GM15510 (cell line): ENCODE measurements around the gene TMOD2.

Experiments used
- POLR2A ChIP-seq: IDR thresholded peaks from 3 replicates; pipeline ENCODE4 v1.6.1; 2011; ENCODE audit warnings: borderline replicate concordance; ENCODE audit not compliant: insufficient read length; ENCODE audit errors: extremely low read depth

Gene TMOD2

DNA sequence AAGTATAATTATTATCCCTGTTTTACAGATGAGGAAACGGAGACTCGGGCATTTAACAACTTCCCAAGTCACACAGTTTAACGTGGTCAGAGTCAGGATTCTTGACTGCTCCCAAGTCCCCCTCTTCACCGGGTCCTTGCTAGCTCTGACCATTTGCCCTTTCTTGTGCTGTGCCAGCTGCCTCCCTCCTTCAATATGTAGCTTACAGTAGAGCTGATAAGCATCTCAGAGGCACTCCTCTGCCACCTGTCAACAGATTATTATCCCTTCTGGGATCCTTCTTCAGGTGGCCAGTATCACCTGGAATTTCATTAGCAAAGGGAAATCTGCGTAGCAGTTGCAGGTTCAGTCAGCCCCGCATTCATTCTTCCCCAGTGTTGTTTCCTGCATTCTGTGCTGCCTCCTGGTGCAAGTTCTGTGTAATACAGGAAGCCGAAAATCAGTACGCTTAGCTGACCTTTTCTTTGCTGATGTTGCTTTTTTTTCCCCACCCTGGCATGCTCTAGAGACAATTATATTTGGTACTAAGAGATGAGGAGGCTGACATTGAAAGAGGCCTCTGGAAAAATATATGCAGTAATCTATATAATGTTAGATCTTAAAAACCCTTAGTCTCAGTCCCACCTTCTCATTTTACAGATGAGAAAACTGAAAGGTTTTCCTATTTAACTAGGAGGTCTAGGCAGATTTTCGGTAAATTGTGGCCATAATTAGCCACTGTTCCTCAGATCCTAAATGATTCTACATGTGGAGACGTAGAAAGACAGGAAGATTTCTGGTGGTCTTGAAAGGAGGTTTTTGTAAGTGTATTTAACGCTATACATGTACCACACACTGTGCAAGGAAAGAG lies 24.8 kb downstream of the TMOD2 start:
- TF ChIP-seq POLR2A: no peak

DNA sequence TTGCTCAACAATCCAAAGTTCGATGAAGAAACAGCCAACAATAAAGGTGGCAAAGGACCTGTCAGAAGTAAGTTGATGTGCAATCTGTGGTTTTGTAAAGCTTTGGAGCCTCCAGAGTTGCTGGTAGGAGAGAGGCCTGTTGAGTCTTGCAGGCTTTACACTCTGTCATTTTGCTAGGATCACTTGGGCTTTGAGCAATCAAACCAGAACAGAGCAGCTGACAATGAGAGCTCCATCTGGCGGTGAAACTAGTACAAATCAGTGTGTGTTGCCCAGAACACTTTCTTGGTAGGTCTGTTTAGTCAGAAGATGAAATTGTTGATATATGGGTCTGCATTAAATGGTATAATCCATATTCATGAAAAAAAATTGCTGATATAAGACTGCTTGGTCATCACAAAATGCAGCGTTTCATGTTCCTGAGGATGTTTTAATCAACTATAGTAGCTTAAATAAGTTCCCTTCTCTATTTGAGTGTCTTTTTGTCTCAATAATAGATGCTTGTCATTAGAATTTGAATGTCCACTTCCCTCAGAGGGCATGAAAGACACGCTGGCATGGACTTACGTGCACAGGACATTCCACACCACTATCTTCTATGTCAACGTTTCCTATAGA lies 25.7 kb downstream of the TMOD2 start:
- no peak for TF ChIP-seq POLR2A

DNA sequence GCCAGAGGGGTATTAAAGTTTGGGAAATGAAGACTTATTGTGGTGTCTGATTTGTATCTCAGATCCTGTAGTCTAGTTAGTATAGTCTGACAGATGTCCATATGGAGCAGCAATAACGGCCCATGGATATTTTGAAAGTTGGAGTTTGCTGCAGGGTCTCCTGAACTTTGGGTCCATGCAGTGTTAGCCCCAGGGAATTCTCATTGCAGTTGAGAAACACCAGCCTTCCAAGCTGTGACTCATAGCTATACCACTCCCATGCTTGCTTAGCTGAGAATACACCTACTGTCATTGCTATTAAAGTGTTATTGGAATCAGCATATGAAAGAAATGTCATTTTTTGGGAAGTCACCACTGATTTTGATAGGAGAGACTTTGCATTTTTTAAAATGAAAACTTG lies 29.2 kb downstream of the TMOD2 start:
- TF ChIP-seq POLR2A: no peak

DNA sequence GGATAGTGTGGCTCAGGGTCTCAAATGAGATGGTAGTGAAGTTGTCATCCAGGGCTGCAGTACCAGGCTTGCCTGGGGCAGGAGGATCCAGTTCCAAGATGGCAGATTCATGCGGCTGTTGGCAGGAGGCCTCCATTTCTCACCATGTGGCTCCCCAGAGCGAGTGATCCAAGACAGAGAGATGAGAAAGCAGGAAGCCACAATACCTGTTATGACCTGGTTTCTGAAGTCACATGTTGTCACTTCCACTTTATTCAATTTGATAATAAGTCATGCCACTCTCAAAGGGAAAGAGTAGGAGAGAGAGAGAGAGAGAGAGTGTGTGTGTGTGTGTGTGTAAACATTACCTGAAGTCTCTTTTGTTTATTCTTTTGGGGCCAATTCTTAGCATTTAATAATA lies 30.1 kb downstream of the TMOD2 start:
- TF ChIP-seq POLR2A: no peak

DNA sequence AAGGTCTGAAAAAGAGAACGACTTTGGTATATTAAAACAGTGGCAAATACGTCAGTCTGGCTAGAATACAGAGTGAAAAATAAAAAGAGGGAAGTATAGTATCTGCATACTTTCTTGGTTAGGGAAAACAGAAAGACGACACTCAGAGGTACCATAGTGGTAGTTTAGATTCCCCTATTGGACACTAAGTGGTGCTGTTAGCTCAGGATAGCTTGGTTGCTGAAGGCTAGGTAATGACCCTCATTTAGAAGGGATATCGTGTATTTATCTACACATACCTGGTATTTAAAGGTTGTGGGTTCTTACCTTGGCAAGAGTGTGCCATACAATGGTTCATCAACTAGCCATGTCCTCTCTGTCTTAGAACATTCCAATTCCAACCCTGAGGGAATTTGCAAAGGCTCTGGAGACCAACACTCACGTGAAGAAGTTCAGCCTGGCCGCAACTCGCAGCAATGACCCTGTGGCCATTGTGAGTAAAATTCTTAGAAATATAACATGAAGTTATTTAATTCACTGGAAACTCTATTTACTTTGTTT lies 31.0 kb downstream of the TMOD2 start:
- no peak for TF ChIP-seq POLR2A

DNA sequence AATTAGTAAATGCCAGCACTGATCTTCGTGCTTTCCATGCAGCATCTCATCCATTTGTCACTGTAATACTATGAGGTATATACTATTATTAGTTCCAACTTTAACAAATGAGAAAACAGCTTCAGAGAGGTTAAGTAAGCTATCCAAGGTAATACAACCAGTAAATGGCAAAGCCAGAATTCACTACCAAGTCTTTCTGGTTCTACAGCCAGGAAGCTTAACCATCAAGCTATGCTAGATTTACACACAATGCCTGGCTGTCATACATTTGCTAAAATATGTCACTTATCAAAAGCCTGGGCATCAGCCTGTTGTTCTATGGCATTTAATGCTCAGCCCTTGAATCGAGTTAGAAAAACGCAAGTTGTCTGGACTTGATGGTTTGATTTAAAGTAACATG lies 32.6 kb downstream of the TMOD2 start:
- TF ChIP-seq POLR2A: no peak

DNA sequence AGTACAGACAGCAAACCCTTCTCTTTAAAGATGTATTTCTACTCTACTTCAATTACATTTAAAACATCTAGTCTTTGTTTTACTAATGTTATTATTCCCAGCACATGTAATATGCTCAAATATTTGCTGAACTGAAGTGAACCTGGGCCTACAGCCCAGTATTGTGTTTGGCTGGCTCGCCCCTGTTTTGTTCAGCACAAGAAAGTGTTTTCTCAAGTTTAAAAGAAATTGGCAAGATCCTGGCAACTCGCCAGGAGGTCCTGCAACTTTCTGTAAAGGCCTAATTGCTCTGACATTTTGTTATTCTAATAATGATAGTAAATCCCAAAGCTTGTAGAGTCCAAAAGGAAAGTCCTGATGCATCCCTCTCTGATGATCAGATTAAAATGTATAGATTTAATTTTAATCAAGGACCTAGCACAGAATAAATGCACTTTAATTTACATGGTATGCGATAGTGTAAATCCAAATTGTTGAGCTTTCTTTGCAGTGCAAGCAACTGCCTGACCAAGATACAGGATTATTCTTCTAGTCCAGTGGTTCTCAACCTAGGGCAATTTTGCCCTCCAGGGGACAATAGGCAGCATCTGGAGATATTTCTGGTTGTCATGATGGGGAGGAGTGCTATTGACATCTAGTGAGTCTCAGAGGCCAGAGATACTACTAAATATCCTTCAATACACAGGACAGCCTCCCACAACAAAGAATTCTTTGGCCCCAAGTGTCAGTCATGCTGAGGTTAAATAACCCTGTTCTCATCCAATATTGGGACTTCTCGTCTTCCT lies 42.3 kb downstream of the TMOD2 start:
- TF ChIP-seq POLR2A: no peak

DNA sequence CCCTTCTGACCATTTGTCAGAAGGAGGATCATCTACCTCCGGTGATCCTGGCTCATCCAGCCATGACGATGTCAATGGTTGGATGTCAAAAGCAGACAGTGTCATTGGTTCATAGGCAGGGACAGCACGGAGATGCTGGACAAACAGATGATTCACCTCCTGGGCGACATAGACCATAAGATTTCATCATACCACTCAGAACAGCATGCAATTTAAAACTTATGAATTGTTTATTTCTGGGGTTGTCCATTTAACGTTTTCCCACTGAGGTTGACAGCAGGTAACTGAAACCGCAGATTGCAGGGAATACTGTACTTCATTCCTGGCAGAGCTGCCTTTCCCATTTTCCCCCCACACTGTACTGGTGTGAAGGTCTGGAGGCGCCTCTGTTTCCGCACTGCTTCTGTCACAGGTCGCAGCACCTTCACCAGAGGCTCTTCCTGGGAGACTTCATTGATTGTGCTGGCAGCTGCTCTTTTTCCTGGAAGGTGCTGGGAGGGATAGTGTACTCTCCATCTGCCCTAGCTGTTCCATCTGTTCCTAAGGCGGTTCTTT lies 45.5 kb downstream of the TMOD2 start:
- TF ChIP-seq POLR2A: no peak

DNA sequence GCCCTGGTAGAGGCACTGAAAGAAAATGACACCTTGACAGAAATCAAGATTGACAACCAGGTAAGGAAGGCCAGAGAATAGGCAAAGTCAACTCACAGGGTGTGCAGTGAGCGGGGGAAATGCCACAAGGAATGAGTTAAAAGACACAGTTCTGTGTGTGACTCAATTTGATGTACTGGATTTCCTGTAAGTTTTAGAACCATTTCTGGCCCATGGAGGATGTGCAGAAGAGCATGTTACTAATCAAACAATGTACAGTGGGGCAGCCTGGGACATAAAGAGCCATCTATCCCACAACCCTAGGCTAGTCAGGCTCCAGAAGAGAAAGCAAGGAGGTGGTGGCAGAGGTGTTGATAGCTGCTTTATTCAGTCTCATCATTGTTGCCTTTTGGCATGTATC lies 46.9 kb downstream of the TMOD2 start:
- no peak for TF ChIP-seq POLR2A

DNA sequence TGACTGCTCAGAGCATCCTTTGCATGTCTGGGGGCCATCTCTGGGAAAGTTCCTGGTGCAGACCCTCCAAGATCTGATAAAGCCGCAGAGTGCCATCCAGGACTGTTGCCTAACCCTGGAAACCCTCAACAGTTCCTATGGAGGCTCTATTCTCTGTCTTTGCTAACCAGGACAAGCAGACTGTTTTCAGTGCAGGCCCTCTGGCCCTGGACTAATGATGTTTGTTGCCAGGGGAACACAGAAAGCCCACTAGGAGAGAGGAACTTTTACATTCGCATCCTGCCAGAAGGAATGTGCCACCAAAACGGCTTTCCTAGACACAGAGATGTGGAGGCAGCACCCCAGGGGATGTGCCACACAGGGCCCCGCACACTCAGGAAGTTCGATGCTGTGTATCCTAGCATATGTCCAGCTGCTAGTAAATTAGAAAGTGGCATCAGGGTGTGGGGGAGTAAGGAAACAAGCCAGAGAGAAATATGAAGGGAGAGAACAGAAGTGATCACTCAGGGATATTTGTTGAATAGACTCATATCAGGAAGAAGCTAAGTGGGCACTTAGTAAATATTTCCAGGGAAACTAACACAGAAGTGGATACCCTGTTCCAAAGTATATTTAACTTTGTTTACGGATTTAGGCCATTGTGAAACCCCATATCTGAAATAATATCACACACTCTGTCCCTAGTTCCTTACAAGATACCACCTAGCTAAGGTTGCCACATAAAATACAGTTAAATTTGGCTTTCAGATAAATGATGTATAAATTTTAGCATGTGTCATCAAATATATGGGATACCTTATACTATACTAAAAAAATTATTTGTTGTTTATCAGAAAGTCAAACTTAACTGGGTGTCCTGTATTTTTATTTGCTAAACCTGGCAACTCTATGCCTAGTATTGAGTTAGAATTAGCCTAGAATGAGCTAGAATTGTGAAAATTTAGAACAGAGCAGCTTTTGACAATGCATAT lies 48.2 kb downstream of the TMOD2 start:
- TF ChIP-seq POLR2A: no peak

DNA sequence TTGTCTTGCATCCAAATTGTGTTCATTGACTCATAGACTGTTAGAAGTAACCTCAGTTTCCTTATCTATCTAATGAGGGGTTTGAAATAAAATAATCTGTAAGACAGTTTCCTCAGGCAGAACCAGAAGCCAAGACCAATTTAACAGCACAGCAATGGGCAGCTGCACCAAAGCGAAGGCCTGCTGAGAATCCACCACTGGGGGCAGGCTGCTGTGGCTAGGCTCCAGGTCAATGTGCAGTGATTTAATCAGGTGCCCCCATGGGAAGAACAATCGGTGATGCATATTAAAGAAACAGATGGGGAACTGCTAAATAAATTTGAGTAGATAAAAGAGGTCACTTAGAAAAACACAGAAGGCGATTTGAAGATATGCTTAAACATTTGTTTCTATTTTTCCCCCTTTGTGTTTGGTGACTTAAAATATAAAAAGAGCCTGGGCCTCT lies 50.0 kb downstream of the TMOD2 start:
- no peak for TF ChIP-seq POLR2A

DNA sequence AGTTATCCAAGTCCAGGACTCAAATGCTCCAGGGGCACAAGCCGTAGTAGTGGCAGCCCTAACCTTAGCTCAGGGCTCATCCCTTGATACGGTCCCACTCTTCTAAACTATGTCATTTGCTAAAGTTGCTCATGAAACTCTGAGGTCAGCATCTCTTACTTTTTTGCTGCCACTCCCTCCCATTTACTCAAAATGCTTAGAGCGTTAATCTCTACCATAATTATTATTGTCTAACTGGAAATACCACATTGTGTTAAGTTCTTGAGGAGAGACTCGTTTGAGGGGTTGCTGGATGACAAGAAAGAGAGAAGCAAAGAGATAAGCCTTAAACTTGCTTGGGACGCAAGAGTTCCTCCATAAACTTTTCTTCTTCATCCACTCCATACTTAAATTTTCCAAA lies 51.2 kb downstream of the TMOD2 start:
- TF ChIP-seq POLR2A: no peak

DNA sequence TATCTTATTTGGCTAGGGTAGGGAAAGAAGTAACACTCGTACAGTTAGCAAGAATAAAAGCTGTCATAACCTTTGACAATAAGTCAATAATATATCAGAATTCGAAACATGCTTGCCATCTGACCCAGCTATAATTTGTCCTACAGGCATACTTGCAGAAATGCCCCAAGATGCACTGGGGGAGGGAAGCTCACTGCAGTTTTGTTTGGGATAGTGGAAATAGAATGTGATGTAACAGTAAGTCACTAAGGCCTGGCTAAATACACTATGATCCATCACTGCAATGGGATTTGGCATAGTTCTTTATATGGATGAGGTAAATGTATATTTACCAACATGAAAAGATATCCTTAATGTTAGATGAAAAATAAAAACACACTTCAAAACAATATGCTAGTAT lies 52.6 kb downstream of the TMOD2 start:
- no peak for TF ChIP-seq POLR2A

DNA sequence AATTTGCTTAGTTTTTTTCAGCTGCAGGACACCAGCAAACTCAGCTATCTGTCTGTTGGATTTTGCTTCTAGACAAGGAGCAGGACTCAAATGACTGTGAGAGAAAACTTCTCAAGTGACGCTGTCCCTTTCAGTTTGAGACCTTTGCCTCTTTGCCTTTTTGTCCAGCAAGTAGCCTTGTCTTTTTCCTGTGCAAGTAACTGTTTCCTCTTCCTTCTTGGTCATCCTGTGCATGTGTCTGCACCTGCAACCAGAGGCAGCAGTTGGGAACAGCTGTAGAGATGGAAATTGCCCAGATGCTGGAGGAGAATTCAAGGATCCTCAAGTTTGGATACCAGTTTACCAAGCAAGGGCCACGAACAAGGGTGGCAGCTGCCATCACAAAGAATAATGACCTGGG lies 54.7 kb downstream of the TMOD2 start:
- TF ChIP-seq POLR2A: no peak
